Activated CD8-positive, alpha-beta T cell treated with anti-CD3 and anti-CD28 coated beads for 36 hours (primary cell): ENCODE measurements around the gene MITF. TPM values are rescaled to one million over a fixed set of nuclear protein-coding genes. Genes with fewer than 3 reads are reported as not detected.

ENCODE experiments used
- ATAC-seq: fragments of 200-7000 bp; cut with Tn5 transposase; one replicate; pipeline ENCODE4 v1.10.0; 2021; ENCODE audit warnings: mild to moderate bottlenecking, moderate library complexity
- CTCF ChIA-PET: fragments of 350-600 bp; sonication (Branson Sonifier 250); formaldehyde crosslinking; loops from one replicate; lab custom pipeline; 2021; ENCODE audit warnings: antibody characterized with exemption; lab: Charles Lee
- POLR2A ChIA-PET: fragments of 350-600 bp; sonication (Branson Sonifier 250); formaldehyde crosslinking; loops from one replicate; lab custom pipeline; 2021; ENCODE audit warnings: antibody characterized with exemption; lab: Charles Lee
- DNase-seq: peaks from one replicate; pipeline ENCODE4 v3.0.0-alpha.2; 2020
- H3K27ac Mint-ChIP-seq: one replicate; pipeline ENCODE4 v1.8.0; 2021; ENCODE audit warnings: mild to moderate bottlenecking, mixed read lengths
- H3K27me3 Mint-ChIP-seq: one replicate; pipeline ENCODE4 v1.8.0; 2021; ENCODE audit warnings: mixed read lengths
- H3K36me3 Mint-ChIP-seq: one replicate; pipeline ENCODE4 v1.8.0; 2021; ENCODE audit warnings: low read depth, mixed read lengths
- H3K4me1 Mint-ChIP-seq: one replicate; pipeline ENCODE4 v1.8.0; 2021; ENCODE audit warnings: low read depth, mixed read lengths
- H3K4me3 Mint-ChIP-seq: one replicate; pipeline ENCODE4 v1.8.0; 2021; ENCODE audit warnings: mild to moderate bottlenecking, moderate library complexity, mixed read lengths
- H3K9me3 Mint-ChIP-seq: one replicate; pipeline ENCODE4 v1.8.0; 2021; ENCODE audit warnings: mixed read lengths
- intact Hi-C: fragments of 100-400 bp; cut with micrococcal nuclease; formaldehyde crosslinking; loops from one replicate; pipeline ENCODE4 v1.10.0; 2022
- total RNA-seq, 2 experiments: library from RNA; stranded (reverse); gene quantifications; one replicate each; pipeline ENCODE4 v1.2.3, GENCODE V29; 2021
- TF ChIP-seq, protein P1 (sequence below): fragments of 200-600 bp; IDR thresholded peaks from one replicate; pipeline ENCODE4 v1.8.0; 2022; ENCODE audit warnings: antibody characterized with exemption, mild to moderate bottlenecking

The MITF gene
- total RNA-seq, 2 experiments from 2014 or later: not detected

DNA sequence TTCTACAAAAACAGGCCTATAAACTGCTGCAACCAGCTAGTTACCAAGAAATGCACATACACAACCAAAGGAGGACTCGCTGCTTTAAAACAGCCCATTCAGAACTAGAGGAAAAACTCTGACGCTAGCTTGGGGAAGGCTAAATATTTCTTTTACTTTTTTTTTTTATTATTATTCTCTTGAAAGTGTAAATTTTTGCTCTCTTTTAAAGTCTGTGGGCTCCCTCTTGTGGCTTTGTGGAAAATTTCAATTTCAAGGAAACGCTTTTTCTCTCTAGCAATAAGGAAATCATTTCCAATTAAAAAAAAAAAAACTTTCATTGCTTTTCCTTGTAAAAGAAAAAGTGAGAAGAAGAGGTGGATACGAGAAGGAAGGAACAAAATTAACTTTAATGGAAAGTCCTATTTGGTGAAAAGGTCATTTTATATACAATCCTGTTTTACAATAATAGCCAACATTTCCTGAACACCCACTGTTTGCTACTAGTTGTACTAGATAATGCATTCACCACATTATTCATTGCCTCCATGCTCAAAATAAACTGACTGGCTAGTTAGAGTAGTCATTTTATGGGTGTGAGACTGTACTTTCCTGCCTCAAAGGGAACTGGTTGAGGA lies 209.1 kb downstream of the MITF start:
- no peak overlapping the region for H3K27ac Mint-ChIP-seq
- ChIA-PET CTCF (interaction anchor here (1.0 kb wide), 1 partner anchor 28 kb away, joined by 3 read pairs; no protein-coding TSS in a partner anchor), POLR2A (interaction anchor here (0.6 kb wide), 1 partner anchor 9 kb away, joined by 3 read pairs; no protein-coding TSS in a partner anchor)

DNA sequence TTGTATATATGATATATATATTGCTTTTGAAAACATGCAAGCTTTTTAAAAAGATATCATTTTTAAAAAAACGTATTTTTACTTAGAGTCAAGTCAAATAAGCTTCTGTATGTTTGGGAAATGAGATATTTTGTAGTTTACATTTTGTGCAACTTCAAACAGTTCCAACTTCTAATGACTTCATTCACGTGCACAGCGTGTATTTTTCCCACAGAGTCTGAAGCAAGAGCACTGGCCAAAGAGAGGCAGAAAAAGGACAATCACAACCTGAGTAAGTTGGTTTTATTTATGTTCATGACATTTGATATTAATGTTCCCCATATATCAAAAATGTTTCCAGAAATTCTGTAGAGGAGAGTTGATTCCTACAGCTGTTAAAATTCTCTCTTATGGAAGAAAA lies 212.4 kb downstream of the MITF start:
- peaks cover 1% of the 10 kb centered on the region for H3K27me3 Mint-ChIP-seq
- H3K36me3 Mint-ChIP-seq: no peaks in the 10 kb centered on the region
- POLR2A ChIA-PET: no interaction called here
- ATAC-seq (no peak), DNase-seq (no peak)
- CTCF ChIA-PET: interaction anchor here (1.2 kb wide), 1 partner anchor 9 kb away, joined by 3 read pairs; no protein-coding TSS in a partner anchor
- no peak overlapping the region for H3K27ac Mint-ChIP-seq
- no peaks in the 10 kb centered on the region for H3K9me3 Mint-ChIP-seq
- H3K4me1 Mint-ChIP-seq: no peaks in the 10 kb centered on the region
- intact Hi-C loops: no loop called here
- no peak overlapping the region for H3K4me3 Mint-ChIP-seq
- TF ChIP-seq, protein P1, sequence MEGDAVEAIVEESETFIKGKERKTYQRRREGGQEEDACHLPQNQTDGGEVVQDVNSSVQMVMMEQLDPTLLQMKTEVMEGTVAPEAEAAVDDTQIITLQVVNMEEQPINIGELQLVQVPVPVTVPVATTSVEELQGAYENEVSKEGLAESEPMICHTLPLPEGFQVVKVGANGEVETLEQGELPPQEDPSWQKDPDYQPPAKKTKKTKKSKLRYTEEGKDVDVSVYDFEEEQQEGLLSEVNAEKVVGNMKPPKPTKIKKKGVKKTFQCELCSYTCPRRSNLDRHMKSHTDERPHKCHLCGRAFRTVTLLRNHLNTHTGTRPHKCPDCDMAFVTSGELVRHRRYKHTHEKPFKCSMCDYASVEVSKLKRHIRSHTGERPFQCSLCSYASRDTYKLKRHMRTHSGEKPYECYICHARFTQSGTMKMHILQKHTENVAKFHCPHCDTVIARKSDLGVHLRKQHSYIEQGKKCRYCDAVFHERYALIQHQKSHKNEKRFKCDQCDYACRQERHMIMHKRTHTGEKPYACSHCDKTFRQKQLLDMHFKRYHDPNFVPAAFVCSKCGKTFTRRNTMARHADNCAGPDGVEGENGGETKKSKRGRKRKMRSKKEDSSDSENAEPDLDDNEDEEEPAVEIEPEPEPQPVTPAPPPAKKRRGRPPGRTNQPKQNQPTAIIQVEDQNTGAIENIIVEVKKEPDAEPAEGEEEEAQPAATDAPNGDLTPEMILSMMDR: no peak

More for the DNA sequence above, 209.1 kb downstream of the MITF start:
- no peaks in the 10 kb centered on the region for H3K9me3 Mint-ChIP-seq
- TF ChIP-seq, protein P1: peak; percentile 72
- peaks cover 1% of the 10 kb centered on the region for H3K27me3 Mint-ChIP-seq
- no peak for ATAC-seq
- intact Hi-C loops: no loop called here
- H3K4me3 Mint-ChIP-seq: no peak overlapping the region
- DNase-seq: no peak
- H3K36me3 Mint-ChIP-seq: no peaks in the 10 kb centered on the region
- H3K4me1 Mint-ChIP-seq: no peaks in the 10 kb centered on the region

DNA sequence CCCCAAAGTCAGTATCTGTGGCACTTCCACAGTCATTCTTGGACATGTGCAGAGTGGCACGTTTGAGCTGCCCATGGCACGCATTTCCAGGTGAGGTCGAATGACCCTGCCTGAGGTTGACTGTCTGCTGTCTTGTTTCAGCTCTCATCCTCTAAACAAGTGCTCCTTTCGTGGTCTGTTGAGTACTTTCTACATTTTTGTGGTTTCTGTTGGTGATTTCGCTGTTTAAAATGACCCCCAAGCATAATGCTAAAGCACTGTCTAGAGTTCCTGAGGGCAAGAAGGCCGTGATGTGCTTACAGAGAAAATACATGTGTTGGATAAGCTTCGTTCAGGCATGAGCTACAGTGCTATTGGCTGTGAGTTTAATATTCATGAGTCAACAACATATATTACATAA lies 220.3 kb downstream of the MITF start:
- no peaks in the 10 kb centered on the region for H3K27me3 Mint-ChIP-seq
- TF ChIP-seq, protein P1: no peak
- ChIA-PET POLR2A (no interaction called here), CTCF (no interaction called here)
- H3K27ac Mint-ChIP-seq: no peak overlapping the region
- ATAC-seq (no peak), DNase-seq (no peak)
- intact Hi-C loops: no loop called here
- H3K4me3 Mint-ChIP-seq: no peak overlapping the region
- no peaks in the 10 kb centered on the region for H3K36me3 Mint-ChIP-seq
- H3K4me1 Mint-ChIP-seq: no peaks in the 10 kb centered on the region
- no peaks in the 10 kb centered on the region for H3K9me3 Mint-ChIP-seq

DNA sequence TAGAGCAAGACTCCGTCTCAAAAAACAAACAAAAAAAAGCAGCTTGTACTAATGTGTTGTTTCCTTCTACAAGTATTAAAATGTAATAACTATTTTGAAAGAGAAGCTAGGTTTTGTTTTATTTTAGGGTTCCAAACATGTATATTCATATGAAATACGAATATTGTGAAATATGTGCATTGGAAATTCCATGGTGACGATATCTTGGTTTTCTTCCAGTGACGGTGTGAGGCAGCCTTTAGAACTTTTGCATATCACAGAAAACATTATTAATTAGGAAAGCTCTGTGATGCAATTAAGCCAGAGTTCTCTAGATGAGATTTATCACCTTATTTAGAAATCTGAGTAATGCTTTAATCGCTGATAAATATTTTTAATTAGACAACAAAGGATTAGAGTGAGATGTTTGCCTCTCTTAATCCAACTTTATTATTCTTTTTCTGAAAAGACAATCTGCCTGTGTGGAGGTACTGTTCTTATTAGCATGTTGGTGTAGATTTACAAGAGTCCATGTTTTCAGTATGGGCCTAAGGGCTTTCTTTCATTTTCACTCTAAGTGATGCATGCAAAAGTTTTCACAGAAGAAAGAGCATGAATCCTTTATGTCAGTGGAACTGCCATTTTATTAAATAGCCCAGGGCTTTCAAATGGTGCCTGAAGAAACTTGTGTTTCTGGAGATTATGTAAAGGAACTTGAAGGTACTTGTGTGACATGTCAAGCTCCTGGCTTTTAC lies 222.6 kb downstream of the MITF start:
- intact Hi-C loops: no loop called here
- H3K4me1 Mint-ChIP-seq: no peaks in the 10 kb centered on the region
- H3K27me3 Mint-ChIP-seq: no peaks in the 10 kb centered on the region
- CTCF ChIA-PET: no interaction called here
- no peaks in the 10 kb centered on the region for H3K36me3 Mint-ChIP-seq
- H3K4me3 Mint-ChIP-seq: no peak overlapping the region
- DNase-seq: no peak
- no peak for ATAC-seq
- no peak overlapping the region for H3K27ac Mint-ChIP-seq
- TF ChIP-seq, protein P1: no peak
- no peaks in the 10 kb centered on the region for H3K9me3 Mint-ChIP-seq
- POLR2A ChIA-PET: no interaction called here

DNA sequence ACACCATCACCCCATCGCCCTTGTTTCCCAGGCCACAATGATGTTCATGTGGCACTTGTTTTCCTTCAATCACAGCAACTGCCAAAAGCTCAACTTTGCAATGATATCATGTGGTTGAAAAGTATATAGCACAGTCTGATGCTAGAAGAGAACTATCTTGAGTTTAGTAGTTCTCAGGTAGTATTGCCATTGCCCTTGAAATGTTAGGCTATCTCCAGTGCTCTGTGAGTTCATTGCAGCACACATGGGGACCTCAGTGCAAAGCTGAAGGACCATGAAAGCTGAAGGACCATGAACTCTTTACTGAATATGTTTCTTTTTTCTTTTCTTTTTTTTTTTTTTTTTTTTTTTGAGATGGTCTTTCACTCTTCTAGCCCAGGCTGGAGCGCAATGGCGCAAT lies 224.4 kb downstream of the MITF start:
- Mint-ChIP-seq H3K4me3 (no peak overlapping the region), H3K4me1 (no peaks in the 10 kb centered on the region), H3K27ac (no peak overlapping the region), H3K27me3 (no peaks in the 10 kb centered on the region), H3K36me3 (no peaks in the 10 kb centered on the region), H3K9me3 (no peaks in the 10 kb centered on the region)
- no peak for DNase-seq
- ChIA-PET CTCF (no interaction called here), POLR2A (no interaction called here)
- TF ChIP-seq, protein P1: no peak
- intact Hi-C loops: no loop called here
- no peak for ATAC-seq
